ENCODE measurements around the gene NCOA3.

NCOA3 gene

DNA sequence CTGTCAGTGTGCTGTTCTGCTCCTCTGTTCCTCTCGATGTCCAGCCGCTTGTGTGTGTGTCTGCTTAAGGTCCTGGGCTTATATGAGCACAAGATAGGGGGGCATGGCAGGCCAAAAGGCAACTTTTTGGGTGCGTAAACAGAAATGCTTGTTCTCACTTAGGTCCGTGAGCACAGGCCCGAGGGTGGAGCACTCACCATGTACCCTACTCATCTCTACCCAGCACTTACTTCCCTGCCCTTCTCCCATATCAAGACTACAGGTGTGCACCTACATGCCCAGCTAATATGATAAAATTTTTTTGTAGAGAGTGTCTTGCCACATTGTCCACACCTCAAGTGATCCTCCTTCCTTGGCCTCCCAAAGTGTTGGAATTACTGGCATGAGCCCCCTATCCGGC is 34.3 kb downstream of the NCOA3 start:
- H3K27me3 ChIP-seq (ENCODE audit: insufficient read depth, low read length, poor library complexity, severe bottlenecking): no peaks in the 10 kb centered on the region
- no peak for TF ChIP-seq EZH2phosphoT487 (IDR thresholded peaks at IDR 0.05; ENCODE audit: borderline replicate concordance)
- TF ChIP-seq, protein P1, sequence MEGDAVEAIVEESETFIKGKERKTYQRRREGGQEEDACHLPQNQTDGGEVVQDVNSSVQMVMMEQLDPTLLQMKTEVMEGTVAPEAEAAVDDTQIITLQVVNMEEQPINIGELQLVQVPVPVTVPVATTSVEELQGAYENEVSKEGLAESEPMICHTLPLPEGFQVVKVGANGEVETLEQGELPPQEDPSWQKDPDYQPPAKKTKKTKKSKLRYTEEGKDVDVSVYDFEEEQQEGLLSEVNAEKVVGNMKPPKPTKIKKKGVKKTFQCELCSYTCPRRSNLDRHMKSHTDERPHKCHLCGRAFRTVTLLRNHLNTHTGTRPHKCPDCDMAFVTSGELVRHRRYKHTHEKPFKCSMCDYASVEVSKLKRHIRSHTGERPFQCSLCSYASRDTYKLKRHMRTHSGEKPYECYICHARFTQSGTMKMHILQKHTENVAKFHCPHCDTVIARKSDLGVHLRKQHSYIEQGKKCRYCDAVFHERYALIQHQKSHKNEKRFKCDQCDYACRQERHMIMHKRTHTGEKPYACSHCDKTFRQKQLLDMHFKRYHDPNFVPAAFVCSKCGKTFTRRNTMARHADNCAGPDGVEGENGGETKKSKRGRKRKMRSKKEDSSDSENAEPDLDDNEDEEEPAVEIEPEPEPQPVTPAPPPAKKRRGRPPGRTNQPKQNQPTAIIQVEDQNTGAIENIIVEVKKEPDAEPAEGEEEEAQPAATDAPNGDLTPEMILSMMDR (conservative IDR thresholded peaks at IDR 0.05; ENCODE audit: low read length): no peak
- H3K36me3 ChIP-seq (ENCODE audit: insufficient read depth, low read length): no peaks in the 10 kb centered on the region
- H3K4me2 ChIP-seq (ENCODE audit: low read depth, low read length, poor library complexity, severe bottlenecking): no peak overlapping the region
- peaks cover 11% of the 10 kb centered on the region for H3K4me1 ChIP-seq (ENCODE audit: insufficient read depth, low read length, poor library complexity, severe bottlenecking)
- peaks cover 29% of the 10 kb centered on the region; the same call in 1 of the 2 replicates for H3K79me2 ChIP-seq (ENCODE audit: insufficient read depth, low read length)
- H3K9me3 ChIP-seq (ENCODE audit: insufficient read depth, low read depth, low read length): no peaks in the 10 kb centered on the region
- no peak overlapping the region for H3K4me3 ChIP-seq (ENCODE audit: low read length, poor library complexity, severe bottlenecking)
- no peaks in the 10 kb centered on the region for H3K9me2 ChIP-seq (replicated peaks; ENCODE audit: low read depth, low read length)
- peaks cover 5% of the 10 kb centered on the region; the same call in 1 of the 2 replicates for H3F3A ChIP-seq (ENCODE audit: low read depth)
- no peak overlapping the region for H3K9ac ChIP-seq (ENCODE audit: low read depth, low read length, poor library complexity, severe bottlenecking)
- no peak overlapping the region for H2AFZ ChIP-seq (ENCODE audit: low read length)
- peaks cover 7% of the 10 kb centered on the region for H4K20me1 ChIP-seq (ENCODE audit: insufficient read depth, low read length, poor library complexity, severe bottlenecking)

DNA sequence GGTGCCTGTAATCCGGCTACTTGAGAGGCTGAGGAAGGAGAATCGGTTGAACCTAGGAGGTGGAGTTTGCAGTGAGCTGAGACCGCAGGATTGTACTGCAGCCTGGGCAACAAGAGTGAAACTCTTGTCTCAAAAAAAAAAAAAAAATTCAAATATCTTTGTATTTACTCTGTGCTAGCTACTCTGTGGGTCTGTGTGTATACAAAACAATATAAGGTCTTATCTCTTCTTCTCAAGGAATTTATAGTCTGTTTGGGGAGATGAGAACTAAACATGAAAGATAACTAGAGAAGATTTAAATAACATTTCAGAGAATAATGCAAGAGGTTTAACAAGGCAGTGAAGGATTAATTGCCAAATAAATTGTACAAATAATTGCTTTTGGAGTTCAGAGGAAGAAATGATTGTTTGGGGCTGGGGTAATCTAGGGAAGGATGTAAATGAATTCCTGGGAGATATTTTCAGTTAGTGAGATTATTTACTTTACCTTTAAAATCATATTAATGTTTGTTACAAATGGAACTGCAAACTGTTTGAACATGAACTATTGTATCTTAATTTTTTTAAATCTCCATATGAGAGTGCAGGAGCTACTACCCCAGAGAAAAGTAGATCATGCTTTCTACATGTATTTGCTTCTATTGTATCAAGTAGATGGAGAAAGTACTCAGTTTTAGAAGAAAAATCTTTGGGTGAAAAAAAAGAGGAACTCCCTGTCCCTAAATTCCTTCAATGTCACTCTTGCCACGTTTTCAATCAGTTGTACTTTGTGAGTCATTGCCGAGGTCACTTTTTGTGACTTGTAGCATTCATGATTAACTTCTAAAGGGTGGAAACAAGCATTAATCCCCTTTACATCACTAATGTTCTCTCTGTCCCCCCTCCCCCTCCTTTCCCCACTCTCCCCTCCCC is 39.0 kb downstream of the NCOA3 start:
- no peak overlapping the region for H3K9ac ChIP-seq (ENCODE audit: low read depth, low read length, poor library complexity, severe bottlenecking)
- H3K4me2 ChIP-seq (ENCODE audit: low read depth, low read length, poor library complexity, severe bottlenecking): no peak overlapping the region
- H3K4me3 ChIP-seq (ENCODE audit: low read length, poor library complexity, severe bottlenecking): no peak overlapping the region
- H3K27me3 ChIP-seq (ENCODE audit: insufficient read depth, low read length, poor library complexity, severe bottlenecking): no peaks in the 10 kb centered on the region
- no peaks in the 10 kb centered on the region for H3K36me3 ChIP-seq (ENCODE audit: insufficient read depth, low read length)
- H3K4me1 ChIP-seq (ENCODE audit: insufficient read depth, low read length, poor library complexity, severe bottlenecking): peaks cover 20% of the 10 kb centered on the region
- H3K9me3 ChIP-seq (ENCODE audit: insufficient read depth, low read depth, low read length): no peaks in the 10 kb centered on the region
- no peaks in the 10 kb centered on the region for H3K9me2 ChIP-seq (replicated peaks; ENCODE audit: low read depth, low read length)
- H3K79me2 ChIP-seq (ENCODE audit: insufficient read depth, low read length): peaks cover 60% of the 10 kb centered on the region; the same call in 1 of the 2 replicates
- H2AFZ ChIP-seq (ENCODE audit: low read length): no peak overlapping the region
- peaks cover 5% of the 10 kb centered on the region; the same call in 1 of the 2 replicates for H3F3A ChIP-seq (ENCODE audit: low read depth)
- TF ChIP-seq, protein P1 (conservative IDR thresholded peaks at IDR 0.05; ENCODE audit: low read length): no peak
- TF ChIP-seq EZH2phosphoT487 (IDR thresholded peaks at IDR 0.05; ENCODE audit: borderline replicate concordance): no peak
- H4K20me1 ChIP-seq (ENCODE audit: insufficient read depth, low read length, poor library complexity, severe bottlenecking): peaks cover 7% of the 10 kb centered on the region

DNA sequence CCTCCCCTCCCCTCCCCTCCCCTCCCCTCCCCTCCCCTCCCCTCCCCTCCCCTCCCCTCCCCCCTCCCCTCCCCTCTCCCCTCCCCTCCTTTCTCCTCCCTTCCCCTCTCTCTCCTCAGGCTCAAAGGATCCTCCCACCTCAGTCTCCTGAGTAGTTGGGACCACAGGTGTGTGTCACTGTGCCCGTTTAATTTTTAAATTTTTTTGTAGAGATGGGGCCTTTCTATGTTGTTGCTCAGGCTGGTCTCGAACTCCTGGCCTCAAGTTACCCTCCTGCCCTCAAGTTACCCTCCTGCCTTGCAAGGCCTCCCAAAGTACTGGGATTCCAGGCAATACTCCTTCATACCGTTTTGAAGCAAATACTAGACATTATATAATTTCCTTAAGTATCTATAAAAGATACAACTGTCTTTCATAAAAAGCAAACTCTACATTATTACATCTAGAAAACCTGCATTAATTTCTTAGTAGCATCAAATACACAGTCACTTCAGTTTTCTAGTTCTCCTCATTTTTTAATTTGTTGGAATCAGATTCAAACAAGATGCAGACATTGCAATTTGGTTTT is 39.8 kb downstream of the NCOA3 start:
- H3K36me3 ChIP-seq (ENCODE audit: insufficient read depth, low read length): no peaks in the 10 kb centered on the region
- no peak overlapping the region for H3K4me3 ChIP-seq (ENCODE audit: low read length, poor library complexity, severe bottlenecking)
- peaks cover 5% of the 10 kb centered on the region; the same call in 1 of the 2 replicates for H3F3A ChIP-seq (ENCODE audit: low read depth)

More for the DNA sequence above, 39.8 kb downstream of the NCOA3 start:
- Histone ChIP-seq H2AFZ (ENCODE audit: low read length) (no peak overlapping the region), H3K4me2 (ENCODE audit: low read depth, low read length, poor library complexity, severe bottlenecking) (no peak overlapping the region), H3K9me3 (ENCODE audit: insufficient read depth, low read depth, low read length) (no peaks in the 10 kb centered on the region), H4K20me1 (ENCODE audit: insufficient read depth, low read length, poor library complexity, severe bottlenecking) (peaks cover 7% of the 10 kb centered on the region), H3K79me2 (ENCODE audit: insufficient read depth, low read length) (peaks cover 60% of the 10 kb centered on the region; the same call in 1 of the 2 replicates), H3K9me2 (replicated peaks; ENCODE audit: low read depth, low read length) (no peaks in the 10 kb centered on the region), H3K9ac (ENCODE audit: low read depth, low read length, poor library complexity, severe bottlenecking) (no peak overlapping the region), H3K27me3 (ENCODE audit: insufficient read depth, low read length, poor library complexity, severe bottlenecking) (no peaks in the 10 kb centered on the region), H3K4me1 (ENCODE audit: insufficient read depth, low read length, poor library complexity, severe bottlenecking) (peaks cover 20% of the 10 kb centered on the region)
- TF ChIP-seq, protein P1 (conservative IDR thresholded peaks at IDR 0.05; ENCODE audit: low read length): no peak
- no peak for TF ChIP-seq EZH2phosphoT487 (IDR thresholded peaks at IDR 0.05; ENCODE audit: borderline replicate concordance)
